Nucleus accumbens (tissue), 56 donors: ENCODE results near the gene ENOSF1.
"Not testable (repeated sequence)": the region's sequence is repeated elsewhere in the genome, so short reads cannot be mapped to it uniquely, and the experiment has no call there.

ENCODE experiments used
- DNase-seq, 56 donors: peaks; one replicate each; lab custom pipeline; 2025; lab: John Stamatoyannopoulos, UW

The ENOSF1 gene

GRCh38 chr18:708096-708495 is 4.3 kb downstream of the ENOSF1 start:
- no peak for DNase-seq

GRCh38 chr18:706405-706804 is 6.0 kb downstream of the ENOSF1 start:
- peak in 4 of 56 donors; percentile 6 to 16 (median 10) for DNase-seq

- no peak for DNase-seq
Observed at GRCh38 chr18:703213-703967, 9.0 kb downstream of the ENOSF1 start.

- no peak for DNase-seq
Observed at GRCh38 chr18:697800-698199, 14.6 kb downstream of the ENOSF1 start.

- no peak for DNase-seq
Observed at GRCh38 chr18:697012-697411, 15.4 kb downstream of the ENOSF1 start.

- no peak for DNase-seq
Observed at GRCh38 chr18:693466-694187, 18.8 kb downstream of the ENOSF1 start.

- no peak for DNase-seq
Observed at GRCh38 chr18:692824-693223, 19.6 kb downstream of the ENOSF1 start.

- DNase-seq: no peak
Observed at GRCh38 chr18:688323-688722, 24.1 kb downstream of the ENOSF1 start.

- DNase-seq: peak in 4 of 56 donors; percentile 8 to 39 (median 20)
Observed at GRCh38 chr18:686339-687111, 25.9 kb downstream of the ENOSF1 start.

GRCh38 chr18:685438-685837 is 27.0 kb downstream of the ENOSF1 start:
- no peak for DNase-seq

GRCh38 chr18:683531-683930 is 28.9 kb downstream of the ENOSF1 start:
- no peak for DNase-seq

GRCh38 chr18:682833-683232 is 29.6 kb downstream of the ENOSF1 start:
- DNase-seq: no peak

GRCh38 chr18:682416-682815 is 30.0 kb downstream of the ENOSF1 start:
- DNase-seq: not testable (repeated sequence)

- no peak for DNase-seq
Observed at GRCh38 chr18:681985-682384, 30.4 kb downstream of the ENOSF1 start.

- no peak for DNase-seq
Observed at GRCh38 chr18:680392-680791, 32.0 kb downstream of the ENOSF1 start.

- DNase-seq: no peak
Observed at GRCh38 chr18:679516-679915, 32.9 kb downstream of the ENOSF1 start.

- no peak for DNase-seq
Observed at GRCh38 chr18:678482-679182, 33.8 kb downstream of the ENOSF1 start.

- DNase-seq: peak in 10 of 56 donors; percentile 7 to 65 (median 16)
Observed at GRCh38 chr18:677951-678381, 34.5 kb downstream of the ENOSF1 start.

GRCh38 chr18:677145-677544 is 35.3 kb downstream of the ENOSF1 start:
- DNase-seq: no peak

GRCh38 chr18:676736-677135 is 35.7 kb downstream of the ENOSF1 start:
- no peak for DNase-seq

GRCh38 chr18:676069-676468 is 36.4 kb downstream of the ENOSF1 start:
- no peak for DNase-seq
